Testis (tissue), 2 donors: ENCODE results near the gene SBSN.

Experiments used
- POLR2A ChIP-seq: fragments of 450-650 bp; IDR thresholded peaks from one replicate; pipeline ENCODE4 v1.6.1; 2017; ENCODE audit warnings: antibody characterized with exemption, mild to moderate bottlenecking, moderate library complexity
- TF ChIP-seq, protein P1 (sequence below), 3 experiments: fragments of 450-650 bp in 2 of 3; fragments of 200-600 bp in 1 of 3; sonication (generic) in 1 of 3; IDR thresholded peaks; one replicate each; pipeline ENCODE4 v1.5.1; 2016 to 2019; ENCODE audit warnings: antibody characterized with exemption in 3 of 3, mild to moderate bottlenecking in 2 of 3, moderate library complexity in 1 of 3

DNA sequence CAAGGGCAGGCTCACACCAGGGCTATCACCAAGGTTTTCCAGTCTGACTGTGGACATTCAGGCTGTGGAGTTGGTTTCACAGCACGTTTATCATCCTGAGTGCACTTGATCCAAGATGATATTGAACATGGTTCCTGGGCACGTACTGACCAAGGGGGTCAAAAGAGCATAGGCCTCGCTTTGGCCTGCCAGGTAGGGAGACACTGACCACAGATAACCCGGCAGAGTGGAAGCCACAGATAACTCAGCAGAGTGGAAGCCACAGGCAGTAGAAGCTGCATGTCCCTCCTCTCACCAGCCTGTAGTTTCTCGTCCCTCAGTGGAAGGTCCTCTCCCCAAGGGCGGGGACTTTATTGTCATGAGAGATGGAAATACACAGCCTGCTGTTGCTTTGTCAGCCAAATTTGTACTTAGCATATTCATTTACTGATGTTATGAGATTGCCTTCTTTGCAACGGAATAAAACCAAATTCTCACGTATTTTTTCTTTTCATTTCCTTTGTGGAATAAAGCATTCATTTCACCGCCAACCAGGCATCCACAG, 29.1 kb downstream of the SBSN start:
- TF ChIP-seq, protein P1, sequence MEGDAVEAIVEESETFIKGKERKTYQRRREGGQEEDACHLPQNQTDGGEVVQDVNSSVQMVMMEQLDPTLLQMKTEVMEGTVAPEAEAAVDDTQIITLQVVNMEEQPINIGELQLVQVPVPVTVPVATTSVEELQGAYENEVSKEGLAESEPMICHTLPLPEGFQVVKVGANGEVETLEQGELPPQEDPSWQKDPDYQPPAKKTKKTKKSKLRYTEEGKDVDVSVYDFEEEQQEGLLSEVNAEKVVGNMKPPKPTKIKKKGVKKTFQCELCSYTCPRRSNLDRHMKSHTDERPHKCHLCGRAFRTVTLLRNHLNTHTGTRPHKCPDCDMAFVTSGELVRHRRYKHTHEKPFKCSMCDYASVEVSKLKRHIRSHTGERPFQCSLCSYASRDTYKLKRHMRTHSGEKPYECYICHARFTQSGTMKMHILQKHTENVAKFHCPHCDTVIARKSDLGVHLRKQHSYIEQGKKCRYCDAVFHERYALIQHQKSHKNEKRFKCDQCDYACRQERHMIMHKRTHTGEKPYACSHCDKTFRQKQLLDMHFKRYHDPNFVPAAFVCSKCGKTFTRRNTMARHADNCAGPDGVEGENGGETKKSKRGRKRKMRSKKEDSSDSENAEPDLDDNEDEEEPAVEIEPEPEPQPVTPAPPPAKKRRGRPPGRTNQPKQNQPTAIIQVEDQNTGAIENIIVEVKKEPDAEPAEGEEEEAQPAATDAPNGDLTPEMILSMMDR (IDR thresholded peaks at IDR 0.05) = no peak
- TF ChIP-seq POLR2A = no peak
